HG02970 (cell line): ENCODE results near the gene CLECL1.
"Not testable (repeated sequence)": the region's sequence is repeated elsewhere in the genome, so short reads cannot be mapped to it uniquely, and the experiment has no call there.

ENCODE experiments used
- ATAC-seq: cut with Tn5 transposase; IDR thresholded peaks from one replicate; pipeline ENCODE4 v1.9.1; 2021; ENCODE audit warnings: mild to moderate bottlenecking, moderate library complexity, moderate number of reproducible peaks; ENCODE audit not compliant: unreplicated experiment, low FRiP score

The CLECL1 gene

GRCh38 chr12:9699269-9699897 lies 33.5 kb downstream of the CLECL1 start:
- no peak for ATAC-seq

GRCh38 chr12:9698681-9699080 lies 34.2 kb downstream of the CLECL1 start:
- no peak for ATAC-seq

GRCh38 chr12:9697619-9698018 lies 35.3 kb downstream of the CLECL1 start:
- no peak for ATAC-seq

GRCh38 chr12:9695661-9696060 lies 37.2 kb downstream of the CLECL1 start:
- not testable (repeated sequence) for ATAC-seq

- not testable (repeated sequence) for ATAC-seq
Observed at GRCh38 chr12:9695150-9695549, 37.7 kb downstream of the CLECL1 start.

GRCh38 chr12:9694241-9694640 lies 38.7 kb downstream of the CLECL1 start:
- no peak for ATAC-seq

- ATAC-seq, result no peak
Observed at GRCh38 chr12:9692909-9693308, 40.0 kb downstream of the CLECL1 start.

GRCh38 chr12:9687228-9687627 lies 45.7 kb downstream of the CLECL1 start:
- no peak for ATAC-seq

GRCh38 chr12:9685915-9686314 lies 47.0 kb downstream of the CLECL1 start:
- ATAC-seq, result no peak

GRCh38 chr12:9685366-9685765 lies 47.5 kb downstream of the CLECL1 start:
- not testable (repeated sequence) for ATAC-seq

GRCh38 chr12:9682949-9683348 lies 49.9 kb downstream of the CLECL1 start:
- ATAC-seq, result not testable (repeated sequence)

GRCh38 chr12:9682508-9682907 lies 50.4 kb downstream of the CLECL1 start:
- ATAC-seq, result not testable (repeated sequence)

- no peak for ATAC-seq
Observed at GRCh38 chr12:9674226-9674590, 58.7 kb downstream of the CLECL1 start.

- ATAC-seq, result no peak
Observed at GRCh38 chr12:9673404-9674225, 59.3 kb downstream of the CLECL1 start.
